PC-3 (cell line): Measurements from ENCODE around the gene SH3RF2. TPM values are rescaled to one million over a fixed set of nuclear protein-coding genes. Genes with fewer than 3 reads are reported as not detected.

Experiments used
- ATAC-seq: fragments of 200-7000 bp; cut with Tn5 transposase; 2 replicates; pipeline ENCODE4 v1.9.1; 2020; ENCODE audit warnings: mild to moderate bottlenecking, moderate library complexity
- BruUV-seq: library from RNA; stranded (reverse); fragments of 400-500 nt; replicated peaks from 2 replicates; lab custom pipeline; 2021; lab: Mats Ljungman, UMichigan
- CTCF ChIA-PET: fragments of 300-600 bp; sonication (Branson Sonifier 250); formaldehyde crosslinking; loops from one replicate; lab custom pipeline; 2022; ENCODE audit warnings: antibody characterized with exemption; lab: Charles Lee
- POLR2A ChIA-PET: fragments of 300-600 bp; sonication (Branson Sonifier 250); formaldehyde crosslinking; loops from one replicate; lab custom pipeline; 2022; ENCODE audit warnings: antibody characterized with exemption; ENCODE audit not compliant: unreplicated experiment; lab: Charles Lee
- DNase-seq: peaks from one replicate; pipeline ENCODE4 v3.0.0-alpha.2; 2015
- H2AFZ ChIP-seq: fragments of 300-600 bp; sonication (generic); 2 replicates; pipeline ENCODE4 v1.6.0; 2016; ENCODE audit warnings: antibody characterized with exemption, low read length
- H3F3A ChIP-seq: fragments of 300-600 bp; sonication (generic); one replicate; pipeline ENCODE4 v1.6.0; 2017; ENCODE audit warnings: antibody characterized with exemption, low read length, control low read depth, mild to moderate bottlenecking; ENCODE audit not compliant: unreplicated experiment
- H3K27ac ChIP-seq: fragments of 300-600 bp; sonication (generic); 2 replicates; pipeline ENCODE4 v1.5.1; 2016; ENCODE audit warnings: mild to moderate bottlenecking, low read length
- H3K27me3 ChIP-seq: fragments of 300-600 bp; sonication (generic); 2 replicates; pipeline ENCODE4 v1.6.1; 2016; ENCODE audit warnings: low read length, mixed read lengths
- H3K36me3 ChIP-seq: fragments of 300-600 bp; sonication (generic); 2 replicates; pipeline ENCODE4 v1.6.1; 2016; ENCODE audit warnings: low read depth, mixed run types, low read length, mixed read lengths
- H3K4me1 ChIP-seq: fragments of 300-600 bp; sonication (generic); 2 replicates; pipeline ENCODE4 v1.5.1; 2016; ENCODE audit warnings: low read length; ENCODE audit not compliant: insufficient read depth
- H3K4me2 ChIP-seq: fragments of 300-600 bp; sonication (generic); 2 replicates; pipeline ENCODE4 v1.6.0; 2016; ENCODE audit warnings: low read length
- H3K4me3 ChIP-seq: fragments of 300-600 bp; sonication (generic); 2 replicates; pipeline ENCODE4 v1.5.1; 2016; ENCODE audit warnings: mild to moderate bottlenecking, low read length, mixed read lengths
- H3K79me2 ChIP-seq: fragments of 300-600 bp; sonication (generic); 2 replicates; pipeline ENCODE4 v1.6.1; 2017; ENCODE audit warnings: low read length, mixed read lengths
- H3K9ac ChIP-seq: fragments of 300-600 bp; sonication (generic); 2 replicates; pipeline ENCODE4 v1.6.0; 2016; ENCODE audit warnings: mild to moderate bottlenecking, low read length
- H3K9me2 ChIP-seq: fragments of 300-600 bp; sonication (generic); replicated peaks from 2 replicates; pipeline ENCODE4 v1.6.1; 2016; ENCODE audit warnings: mixed run types, low read length, mixed read lengths
- H3K9me3 ChIP-seq: fragments of 300-600 bp; sonication (generic); 2 replicates; pipeline ENCODE4 v1.6.1; 2016; ENCODE audit warnings: low read length, mixed read lengths
- H4K20me1 ChIP-seq: fragments of 300-600 bp; sonication (generic); 2 replicates; pipeline ENCODE4 v1.6.1; 2016; ENCODE audit warnings: low read length, mixed read lengths
- EZH2 ChIP-seq: fragments of 300-600 bp; sonication (generic); IDR thresholded peaks from one replicate; pipeline ENCODE4 v1.6.1; 2017; ENCODE audit warnings: antibody characterized with exemption, mild to moderate bottlenecking, low read length; ENCODE audit not compliant: unreplicated experiment
- EZH2phosphoT487 ChIP-seq: fragments of 300-600 bp; sonication (generic); IDR thresholded peaks from 2 replicates; pipeline ENCODE4 v1.6.1; 2018; ENCODE audit warnings: mild to moderate bottlenecking, antibody characterized with exemption, low read length, borderline replicate concordance
- intact Hi-C: fragments of 100-400 bp; cut with micrococcal nuclease; formaldehyde crosslinking; loops from 2 replicates; pipeline ENCODE4 v1.9.0; 2023
- total RNA-seq: library from RNA; depleted of rRNA; stranded (reverse); fragments of >200 nt; gene quantifications from 2 replicates; pipeline ENCODE4 v1.2.3, GENCODE V29; 2014
- TF ChIP-seq, protein P1 (sequence below): fragments of 300-600 bp; sonication (generic); conservative IDR thresholded peaks from 2 replicates; pipeline ENCODE4 v1.5.1; 2017; ENCODE audit warnings: antibody characterized with exemption, low read depth, mild to moderate bottlenecking, low read length

SH3RF2 gene
- total RNA-seq, 1 experiment from 2014 or later: 5.9 TPM

DNA sequence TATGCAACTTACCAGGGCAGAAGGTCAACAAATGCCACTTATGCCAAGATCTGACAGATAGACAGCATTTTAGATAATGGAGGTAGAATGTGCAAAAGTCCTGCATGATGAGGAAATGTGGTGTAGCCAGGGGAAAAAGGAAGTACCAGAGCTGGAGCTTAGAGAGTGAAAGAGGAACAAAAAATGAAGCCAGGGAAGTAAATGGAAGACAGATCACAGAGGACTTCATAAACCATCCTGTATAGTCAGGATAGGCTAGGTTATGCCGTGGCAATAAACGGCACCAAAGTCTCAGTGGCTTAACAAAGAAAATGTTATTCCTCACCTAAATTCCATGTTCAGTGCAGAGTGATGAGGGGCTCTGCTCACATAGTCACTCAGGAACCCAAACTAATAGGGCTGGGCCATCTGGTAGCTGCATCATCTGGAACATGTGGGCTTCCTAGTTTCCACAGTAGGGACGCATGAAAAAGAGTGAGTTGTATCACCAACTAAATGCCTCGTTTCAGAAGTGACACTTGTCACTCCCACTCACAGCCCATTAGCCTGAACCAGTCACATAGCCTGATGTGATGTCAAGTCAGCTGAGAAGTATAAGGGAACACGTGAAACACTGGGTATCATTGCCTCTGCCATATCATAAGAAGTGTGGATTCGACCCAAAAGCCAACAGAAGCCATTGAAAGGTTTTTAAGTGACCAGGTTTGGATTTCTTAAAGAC is 70.3 kb downstream of the SH3RF2 start:
- intact Hi-C loops: no loop called here
- ChIA-PET CTCF (no interaction called here), POLR2A (no interaction called here)
- BruUV-seq: no TSS peak
- Histone ChIP-seq H3K36me3 (no peaks in the 10 kb centered on the region), H3K4me2 (no peak overlapping the region), H3K4me1 (peaks cover 4% of the 10 kb centered on the region; the same call in 1 of the 2 replicates), H3F3A (no peaks in the 10 kb centered on the region), H3K9me3 (no peaks in the 10 kb centered on the region), H2AFZ (no peak overlapping the region), H4K20me1 (no peaks in the 10 kb centered on the region), H3K4me3 (no peak overlapping the region), H3K9ac (no peak overlapping the region), H3K27me3 (no peaks in the 10 kb centered on the region), H3K79me2 (no peaks in the 10 kb centered on the region), H3K9me2 (no peaks in the 10 kb centered on the region), H3K27ac (no peak overlapping the region)
- DNase-seq: no peak
- TF ChIP-seq EZH2 (no peak), EZH2phosphoT487 (no peak)
- TF ChIP-seq, protein P1, sequence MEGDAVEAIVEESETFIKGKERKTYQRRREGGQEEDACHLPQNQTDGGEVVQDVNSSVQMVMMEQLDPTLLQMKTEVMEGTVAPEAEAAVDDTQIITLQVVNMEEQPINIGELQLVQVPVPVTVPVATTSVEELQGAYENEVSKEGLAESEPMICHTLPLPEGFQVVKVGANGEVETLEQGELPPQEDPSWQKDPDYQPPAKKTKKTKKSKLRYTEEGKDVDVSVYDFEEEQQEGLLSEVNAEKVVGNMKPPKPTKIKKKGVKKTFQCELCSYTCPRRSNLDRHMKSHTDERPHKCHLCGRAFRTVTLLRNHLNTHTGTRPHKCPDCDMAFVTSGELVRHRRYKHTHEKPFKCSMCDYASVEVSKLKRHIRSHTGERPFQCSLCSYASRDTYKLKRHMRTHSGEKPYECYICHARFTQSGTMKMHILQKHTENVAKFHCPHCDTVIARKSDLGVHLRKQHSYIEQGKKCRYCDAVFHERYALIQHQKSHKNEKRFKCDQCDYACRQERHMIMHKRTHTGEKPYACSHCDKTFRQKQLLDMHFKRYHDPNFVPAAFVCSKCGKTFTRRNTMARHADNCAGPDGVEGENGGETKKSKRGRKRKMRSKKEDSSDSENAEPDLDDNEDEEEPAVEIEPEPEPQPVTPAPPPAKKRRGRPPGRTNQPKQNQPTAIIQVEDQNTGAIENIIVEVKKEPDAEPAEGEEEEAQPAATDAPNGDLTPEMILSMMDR: no peak
- no peak for ATAC-seq

DNA sequence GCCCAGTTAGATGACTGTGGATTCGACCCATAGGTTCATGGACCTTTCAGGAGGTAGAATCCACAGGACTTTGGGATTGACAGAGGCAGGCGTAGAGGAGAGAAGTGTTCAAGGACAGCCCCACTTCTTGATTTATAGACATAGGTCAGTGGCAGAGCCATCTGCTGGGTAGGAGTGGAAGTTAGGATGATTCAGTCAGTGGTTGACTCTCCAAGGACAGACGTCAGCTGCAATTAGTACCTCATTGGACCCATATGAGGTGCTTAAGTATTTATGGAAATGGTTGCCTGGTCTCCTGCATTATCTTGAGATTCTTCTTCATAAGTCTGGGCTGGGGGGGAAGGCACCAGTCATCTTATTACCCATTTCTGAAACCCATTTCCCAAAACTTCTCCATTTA is 70.9 kb downstream of the SH3RF2 start:
- BruUV-seq: no TSS peak
- H3K27ac ChIP-seq: no peak overlapping the region
- no peaks in the 10 kb centered on the region for H4K20me1 ChIP-seq
- no peak overlapping the region for H2AFZ ChIP-seq
- H3K36me3 ChIP-seq: no peaks in the 10 kb centered on the region
- ChIA-PET CTCF (no interaction called here), POLR2A (no interaction called here)
- intact Hi-C loops: no loop called here
- TF ChIP-seq, protein P1: peak; percentile 44
- no peak for TF ChIP-seq EZH2phosphoT487
- peak; percentile 22 for DNase-seq
- H3K4me3 ChIP-seq: no peak overlapping the region
- H3K4me2 ChIP-seq: no peak overlapping the region
- H3K79me2 ChIP-seq: no peaks in the 10 kb centered on the region
- H3K9ac ChIP-seq: no peak overlapping the region
- ATAC-seq: peak; percentile 68
- H3F3A ChIP-seq: no peaks in the 10 kb centered on the region
- H3K9me2 ChIP-seq: no peaks in the 10 kb centered on the region
- no peaks in the 10 kb centered on the region for H3K27me3 ChIP-seq
- H3K9me3 ChIP-seq: no peaks in the 10 kb centered on the region
- H3K4me1 ChIP-seq: no peaks in the 10 kb centered on the region

DNA sequence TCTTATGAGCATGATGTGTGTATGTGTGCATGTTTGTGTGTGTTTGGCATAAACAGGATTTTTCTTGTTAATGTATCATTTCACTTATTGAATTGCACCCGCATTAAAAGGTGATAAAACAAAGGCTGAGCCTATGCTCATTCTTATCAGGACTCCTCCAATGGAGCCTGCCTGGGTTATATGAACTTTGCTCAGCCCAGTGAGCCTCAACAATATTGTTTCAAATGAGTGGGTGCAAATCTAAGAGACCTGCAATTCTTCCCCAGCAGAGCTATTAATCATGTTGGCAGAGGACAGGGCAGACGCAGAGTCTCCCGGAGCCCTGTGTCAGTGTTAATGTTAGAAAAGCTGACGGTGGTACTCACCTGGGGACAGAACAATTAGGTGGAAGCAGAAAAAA is 71.6 kb downstream of the SH3RF2 start:
- Histone ChIP-seq H3K9me3 (no peaks in the 10 kb centered on the region), H2AFZ (no peak overlapping the region), H3K9ac (no peak overlapping the region), H3K36me3 (no peaks in the 10 kb centered on the region), H4K20me1 (no peaks in the 10 kb centered on the region), H3K4me3 (no peak overlapping the region), H3K27ac (no peak overlapping the region), H3F3A (no peaks in the 10 kb centered on the region), H3K27me3 (no peaks in the 10 kb centered on the region), H3K4me2 (no peak overlapping the region), H3K4me1 (no peaks in the 10 kb centered on the region), H3K9me2 (no peaks in the 10 kb centered on the region), H3K79me2 (no peaks in the 10 kb centered on the region)
- ChIA-PET CTCF (no interaction called here), POLR2A (interaction anchor here (0.6 kb wide), 1 partner anchor 47 kb away, joined by 4 read pairs; no protein-coding TSS in a partner anchor)
- TF ChIP-seq EZH2 (no peak), EZH2phosphoT487 (no peak)
- TF ChIP-seq, protein P1: no peak
- no TSS peak for BruUV-seq
- ATAC-seq (no peak), DNase-seq (no peak)
- intact Hi-C loops: no loop called here
